IMR-90 (cell line): Measurements from ENCODE around the gene PEX11G. TPM values are rescaled to one million over a fixed set of nuclear protein-coding genes. Genes with fewer than 3 reads are reported as not detected.

Source experiments
- ATAC-seq: fragments of 200-7000 bp; cut with Tn5 transposase; 2 replicates; pipeline ENCODE4 v1.9.1; 2020; ENCODE audit warnings: low read depth, mild to moderate bottlenecking, moderate library complexity
- BruUV-seq: library from RNA; stranded (reverse); fragments of 400-500 nt; replicated peaks from 2 replicates; lab custom pipeline; 2021; lab: Mats Ljungman, UMichigan
- CTCF ChIA-PET: fragments of 300-600 bp; formaldehyde crosslinking; extraction: SDS; loops from one replicate; lab custom pipeline; 2021; ENCODE audit warnings: antibody characterized with exemption; lab: Yijun Ruan, JAX
- POLR2A ChIA-PET: fragments of 300-600 bp; sonication (Branson Sonifier 250); formaldehyde crosslinking; loops from one replicate; lab custom pipeline; 2022; ENCODE audit warnings: antibody characterized with exemption; ENCODE audit not compliant: unreplicated experiment; lab: Charles Lee
- DNase-seq: peaks from one replicate; pipeline ENCODE4 v3.0.0; 2013
- H2AFZ ChIP-seq: replicated peaks from 2 replicates; pipeline ENCODE3; 2013; ENCODE audit warnings: low read length, mild to moderate bottlenecking; ENCODE audit not compliant: poor library complexity
- H2AK5ac ChIP-seq: 2 replicates; pipeline ENCODE4 v1.6.1; 2013; ENCODE audit warnings: low read depth, low read length, inconsistent platforms
- H2AK9ac ChIP-seq: replicated peaks from 2 replicates; pipeline ENCODE3; 2013; ENCODE audit warnings: mild to moderate bottlenecking, low read depth, low read length, moderate library complexity; ENCODE audit not compliant: poor library complexity
- H2BK120ac ChIP-seq: 2 replicates; pipeline ENCODE4 v1.6.1; 2013; ENCODE audit warnings: low read depth, low read length, inconsistent platforms
- H2BK15ac ChIP-seq: 3 replicates; pipeline ENCODE4 v1.6.1; 2013; ENCODE audit warnings: low read depth, low read length, inconsistent platforms
- H2BK20ac ChIP-seq: 2 replicates; pipeline ENCODE4 v1.6.1; 2013; ENCODE audit warnings: low read depth, mild to moderate bottlenecking, inconsistent platforms, low read length, moderate library complexity
- H2BK5ac ChIP-seq: 2 replicates; pipeline ENCODE4 v1.6.1; 2013; ENCODE audit warnings: mild to moderate bottlenecking, low read depth, low read length, inconsistent platforms; ENCODE audit not compliant: poor library complexity, severe bottlenecking
- H3K14ac ChIP-seq: replicated peaks from 2 replicates; pipeline ENCODE4 v1.6.1; 2013; ENCODE audit warnings: low read depth, low read length, inconsistent platforms
- H3K18ac ChIP-seq: 2 replicates; pipeline ENCODE4 v1.6.1; 2013; ENCODE audit warnings: low read depth, low read length, control low read depth
- H3K23ac ChIP-seq: 2 replicates; pipeline ENCODE4 v1.6.1; 2013; ENCODE audit warnings: low read depth, low read length, inconsistent platforms
- H3K27ac ChIP-seq: 2 replicates; pipeline ENCODE4 v1.5.1; 2013; ENCODE audit warnings: mild to moderate bottlenecking, control low read depth, low read length; ENCODE audit not compliant: insufficient read depth
- H3K27me3 ChIP-seq: 2 replicates; pipeline ENCODE4 v1.6.1; 2013; ENCODE audit warnings: low read length; ENCODE audit not compliant: control insufficient read depth, insufficient read depth
- H3K36me3 ChIP-seq: 2 replicates; pipeline ENCODE4 v1.6.1; 2013; ENCODE audit warnings: low read length, mixed read lengths; ENCODE audit not compliant: control insufficient read depth, insufficient read depth
- H3K4ac ChIP-seq: 2 replicates; pipeline ENCODE4 v1.6.1; 2013; ENCODE audit warnings: low read depth, low read length, inconsistent platforms
- H3K4me1 ChIP-seq: 2 replicates; pipeline ENCODE4 v1.6.1; 2013; ENCODE audit warnings: low read length, mixed read lengths; ENCODE audit not compliant: control insufficient read depth, insufficient read depth
- H3K4me2 ChIP-seq: 2 replicates; pipeline ENCODE4 v1.6.1; 2013; ENCODE audit warnings: low read depth, mild to moderate bottlenecking, control low read depth, low read length, moderate library complexity
- H3K4me3 ChIP-seq: 2 replicates; pipeline ENCODE4 v1.5.1; 2013; ENCODE audit warnings: low read depth, mild to moderate bottlenecking, control low read depth, low read length, moderate library complexity; ENCODE audit not compliant: insufficient read depth
- H3K56ac ChIP-seq: 2 replicates; pipeline ENCODE4 v1.6.1; 2013; ENCODE audit warnings: low read length, inconsistent platforms; ENCODE audit not compliant: insufficient read depth; ENCODE audit errors: extremely low read depth
- H3K79me1 ChIP-seq, 2 experiments: 2 replicates each; pipeline ENCODE4 v1.6.1; 2013; ENCODE audit warnings: low read length in 2 of 2, inconsistent platforms in 1 of 2, low read depth in 1 of 2
- H3K9ac ChIP-seq: 2 replicates; pipeline ENCODE4 v1.6.1; 2013; ENCODE audit warnings: low read depth, low read length, control low read depth
- H3K9me1 ChIP-seq: 2 replicates; pipeline ENCODE4 v1.6.1; 2013; ENCODE audit warnings: low read length, inconsistent platforms; ENCODE audit not compliant: insufficient read depth
- H3K9me3 ChIP-seq: 2 replicates; pipeline ENCODE4 v1.6.1; 2013; ENCODE audit warnings: low read length; ENCODE audit not compliant: control insufficient read depth, insufficient read depth
- H4K20me1 ChIP-seq: 2 replicates; pipeline ENCODE4 v1.6.1; 2013; ENCODE audit warnings: low read length, inconsistent platforms; ENCODE audit not compliant: insufficient read depth
- H4K5ac ChIP-seq: 2 replicates; pipeline ENCODE4 v1.6.1; 2013; ENCODE audit warnings: mild to moderate bottlenecking, low read depth, low read length, control low read depth
- H4K8ac ChIP-seq, 2 experiments: 2 replicates each; pipeline ENCODE4 v1.6.1; 2013; ENCODE audit warnings: low read depth in 2 of 2, low read length in 2 of 2, control low read depth in 1 of 2, inconsistent platforms in 1 of 2
- H4K91ac ChIP-seq: 2 replicates; pipeline ENCODE4 v1.6.1; 2013; ENCODE audit warnings: low read depth, low read length, inconsistent platforms; ENCODE audit not compliant: insufficient read depth
- BHLHE40 ChIP-seq: fragments of 150-350 bp; IDR thresholded peaks from 2 replicates; pipeline ENCODE4 v1.6.1; 2016; ENCODE audit warnings: mild to moderate bottlenecking, low read depth, low read length
- CEBPB ChIP-seq: IDR thresholded peaks from 2 replicates; pipeline ENCODE4 v1.6.1; 2012; ENCODE audit warnings: low read depth, low read length, improper control_type of control experiment
- CHD1 ChIP-seq: IDR thresholded peaks from 2 replicates; pipeline ENCODE4 v1.6.1; 2012; ENCODE audit warnings: low read depth, low read length, improper control_type of control experiment
- FOS ChIP-seq: fragments of 150-350 bp; IDR thresholded peaks from 2 replicates; pipeline ENCODE4 v1.6.1; 2016; ENCODE audit warnings: low read depth, low read length
- MAFK ChIP-seq: IDR thresholded peaks from 2 replicates; pipeline ENCODE4 v1.6.1; 2012; ENCODE audit warnings: low read depth, low read length, improper control_type of control experiment
- MAZ ChIP-seq: IDR thresholded peaks from 2 replicates; pipeline ENCODE4 v1.6.1; 2012; ENCODE audit warnings: low read depth, mild to moderate bottlenecking, low read length, improper control_type of control experiment, moderate library complexity, borderline replicate concordance
- MXI1 ChIP-seq: IDR thresholded peaks from 2 replicates; pipeline ENCODE4 v1.6.1; 2012; ENCODE audit warnings: low read depth, mild to moderate bottlenecking, low read length, moderate library complexity, borderline replicate concordance
- NFE2L2 ChIP-seq: fragments of 150-350 bp; IDR thresholded peaks from 2 replicates; pipeline ENCODE4 v1.6.1; 2016; ENCODE audit warnings: low read depth, mild to moderate bottlenecking, low read length
- POLR2A ChIP-seq: IDR thresholded peaks from 2 replicates; pipeline ENCODE4 v1.6.1; 2012; ENCODE audit warnings: mild to moderate bottlenecking, low read depth, low read length
- RAD21 ChIP-seq: IDR thresholded peaks from 2 replicates; pipeline ENCODE4 v1.6.1; 2012; ENCODE audit warnings: low read length, improper control_type of control experiment
- RCOR1 ChIP-seq: IDR thresholded peaks from 2 replicates; pipeline ENCODE4 v1.6.1; 2012; ENCODE audit warnings: mild to moderate bottlenecking, low read length, improper control_type of control experiment; ENCODE audit not compliant: insufficient replicate concordance
- RFX5 ChIP-seq: IDR thresholded peaks from 2 replicates; pipeline ENCODE4 v1.8.0; 2012; ENCODE audit warnings: low read depth, mild to moderate bottlenecking, low read length, moderate library complexity
- SMC3 ChIP-seq: fragments of 150-350 bp; IDR thresholded peaks from 2 replicates; pipeline ENCODE4 v1.6.1; 2016; ENCODE audit warnings: low read depth, mild to moderate bottlenecking, antibody characterized with exemption, low read length, moderate library complexity
- USF2 ChIP-seq: fragments of 150-350 bp; IDR thresholded peaks from 2 replicates; pipeline ENCODE4 v1.6.1; 2017; ENCODE audit warnings: mild to moderate bottlenecking, antibody characterized with exemption, low read length, low read depth
- WGBS, 2 experiments: methylation state at CpG; one replicate each; pipeline versions ENCODE4 v1.1.5 to v1.1.7; 2013; ENCODE audit warnings: missing lambda C conversion rate in 2 of 2; ENCODE audit not compliant: insufficient read length in 1 of 2; ENCODE audit errors: extremely low coverage in 2 of 2; 5-methylcytosine and 5-hydroxymethylcytosine counted together
- dilution Hi-C: fragments of 300-500 bp; cut with HindIII; formaldehyde crosslinking; loops from one replicate; pipeline ENCODE4 v1.14.3; 2018; ENCODE audit warnings: low sequenced_read_pairs; ENCODE audit not compliant: unreplicated experiment
- in situ Hi-C: fragments of 300-500 bp; cut with MboI; formaldehyde crosslinking; loops from 3 replicates; pipeline ENCODE4 v1.14.3; 2019; ENCODE audit warnings: low sequenced_read_pairs, inconsistent platforms, mixed read lengths
- intact Hi-C: fragments of 100-400 bp; cut with micrococcal nuclease; formaldehyde crosslinking; loops from 2 replicates; pipeline ENCODE4 v1.10.0; 2022
- polyA plus RNA-seq, 3 experiments: library from polyadenylated mRNA; depleted of rRNA; stranded (reverse); fragments of >200 nt; gene quantifications; 2 replicates each; pipeline ENCODE4 v1.2.3, GENCODE V29; 2012; ENCODE audit warnings: low replicate concordance in 1 of 3
- total RNA-seq: library from RNA; depleted of rRNA; stranded (reverse); fragments of >200 nt; gene quantifications from 2 replicates; pipeline ENCODE4 v1.2.3, GENCODE V29; 2012
- TF ChIP-seq, protein P1 (sequence below): conservative IDR thresholded peaks from 2 replicates; pipeline ENCODE4 v1.5.1; 2012; ENCODE audit warnings: mild to moderate bottlenecking, low read depth, low read length, improper control_type of control experiment

Gene PEX11G
- total and polyA plus RNA-seq, 2 of the 4 experiments (the other 2 are of a cell fraction), result 0.72 to 1.7 TPM

DNA sequence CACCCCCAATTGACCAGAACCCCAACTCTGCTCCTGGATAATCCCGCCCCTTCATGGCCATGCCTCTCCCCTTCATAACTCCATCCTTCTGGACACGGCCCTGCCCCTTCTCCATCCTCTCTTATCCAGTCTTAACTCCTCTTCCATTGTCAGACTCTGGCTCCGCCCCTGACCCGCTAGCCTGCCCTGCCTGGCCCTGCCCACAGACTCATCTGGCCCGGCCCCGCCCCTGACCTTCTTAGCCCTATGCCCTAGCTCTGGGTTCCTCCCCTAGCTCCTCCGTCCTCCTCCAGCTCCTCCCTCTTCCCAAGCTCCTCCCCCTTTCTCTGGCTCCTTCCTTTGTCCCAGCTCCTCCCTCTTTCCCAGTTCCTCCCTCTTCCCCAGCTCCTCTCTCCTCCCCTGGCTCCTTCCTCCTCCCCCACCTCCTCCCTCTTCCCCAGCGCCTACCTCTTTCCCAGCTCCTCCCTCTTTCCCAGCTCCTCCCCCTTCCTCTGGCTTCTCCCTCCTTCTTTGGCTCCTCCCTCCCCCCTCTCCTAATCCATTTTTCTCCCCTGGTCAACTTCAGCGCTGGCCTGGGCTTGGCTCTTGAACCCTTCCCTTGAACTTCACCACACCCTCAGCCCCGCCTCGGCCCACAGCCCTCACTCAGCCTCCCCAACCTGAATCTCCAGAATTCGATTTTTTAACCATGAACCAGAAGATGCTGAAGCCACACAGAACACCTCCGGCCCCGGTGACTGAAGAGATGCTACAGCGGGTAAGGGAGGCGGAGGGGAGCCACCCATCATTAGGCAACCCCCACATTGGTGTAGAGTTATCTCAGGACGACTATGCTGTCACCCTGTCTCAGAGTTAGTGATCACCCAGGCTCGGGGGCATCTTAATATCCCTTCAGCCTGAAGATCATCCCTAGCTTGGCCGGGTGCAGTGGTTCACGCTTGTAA, 17.8 kb upstream of the PEX11G start:
- Histone ChIP-seq H4K5ac (no peak overlapping the region), H2BK15ac (no peak overlapping the region), H3K9me1 (no peaks in the 10 kb centered on the region), H3K4ac (no peak overlapping the region), H3K36me3 (no peaks in the 10 kb centered on the region), H4K20me1 (no peaks in the 10 kb centered on the region), H2BK20ac (no peak overlapping the region), H3K4me2 (no peak overlapping the region), H3K27me3 (peaks cover 13% of the 10 kb centered on the region), H3K4me3 (no peak overlapping the region), H4K8ac (no peak overlapping the region), H3K18ac (no peak overlapping the region), H2AK5ac (no peak overlapping the region), H3K4me1 (peaks cover 3% of the 10 kb centered on the region; the same call in 1 of the 2 replicates), H2AK9ac (no peak overlapping the region), H4K91ac (no peak overlapping the region), H2AFZ (peak overlapping the region; percentile 78), H3K23ac (no peak overlapping the region), H3K9me3 (no peaks in the 10 kb centered on the region), H2BK5ac (no peak overlapping the region), H3K56ac (no peak overlapping the region), H3K27ac (no peak overlapping the region), H3K79me1 (no peaks in the 10 kb centered on the region), H3K14ac (no peak overlapping the region), H3K9ac (no peak overlapping the region), H2BK120ac (no peak overlapping the region)
- ChIA-PET CTCF (interaction anchor here (1.0 kb wide), 1 partner anchor 10 kb away, joined by 6 read pairs; a partner anchor contains a TSS), POLR2A (interaction anchor here (0.6 kb wide), 1 partner anchor 414 kb away, joined by 3 read pairs; no protein-coding TSS in a partner anchor)
- in situ Hi-C loops (no loop called here), intact Hi-C loops (no loop called here), dilution Hi-C loops (no loop called here)
- BruUV-seq, result no TSS peak
- peak; percentile 48 for DNase-seq
- 24% methylated on average over 10 of the region's 20 CpGs; no CpG with 5 or more reads in 1 of the 2 experiments for WGBS, 2 experiments
- peak; percentile 68 for ATAC-seq
- TF ChIP-seq, protein P1, sequence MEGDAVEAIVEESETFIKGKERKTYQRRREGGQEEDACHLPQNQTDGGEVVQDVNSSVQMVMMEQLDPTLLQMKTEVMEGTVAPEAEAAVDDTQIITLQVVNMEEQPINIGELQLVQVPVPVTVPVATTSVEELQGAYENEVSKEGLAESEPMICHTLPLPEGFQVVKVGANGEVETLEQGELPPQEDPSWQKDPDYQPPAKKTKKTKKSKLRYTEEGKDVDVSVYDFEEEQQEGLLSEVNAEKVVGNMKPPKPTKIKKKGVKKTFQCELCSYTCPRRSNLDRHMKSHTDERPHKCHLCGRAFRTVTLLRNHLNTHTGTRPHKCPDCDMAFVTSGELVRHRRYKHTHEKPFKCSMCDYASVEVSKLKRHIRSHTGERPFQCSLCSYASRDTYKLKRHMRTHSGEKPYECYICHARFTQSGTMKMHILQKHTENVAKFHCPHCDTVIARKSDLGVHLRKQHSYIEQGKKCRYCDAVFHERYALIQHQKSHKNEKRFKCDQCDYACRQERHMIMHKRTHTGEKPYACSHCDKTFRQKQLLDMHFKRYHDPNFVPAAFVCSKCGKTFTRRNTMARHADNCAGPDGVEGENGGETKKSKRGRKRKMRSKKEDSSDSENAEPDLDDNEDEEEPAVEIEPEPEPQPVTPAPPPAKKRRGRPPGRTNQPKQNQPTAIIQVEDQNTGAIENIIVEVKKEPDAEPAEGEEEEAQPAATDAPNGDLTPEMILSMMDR, result no peak
- TF ChIP-seq FOS (no peak), USF2 (no peak), RCOR1 (no peak), POLR2A (no peak), SMC3 (no peak), CHD1 (no peak), BHLHE40 (no peak), MXI1 (no peak), NFE2L2 (no peak), RFX5 (no peak), MAZ (no peak), MAFK (no peak), RAD21 (no peak), CEBPB (no peak)
